ENCODE measurements around the gene TK1.
A peak's percentile ranks its signal among the peaks of the same experiment; 100 is the strongest.

Gene TK1

DNA sequence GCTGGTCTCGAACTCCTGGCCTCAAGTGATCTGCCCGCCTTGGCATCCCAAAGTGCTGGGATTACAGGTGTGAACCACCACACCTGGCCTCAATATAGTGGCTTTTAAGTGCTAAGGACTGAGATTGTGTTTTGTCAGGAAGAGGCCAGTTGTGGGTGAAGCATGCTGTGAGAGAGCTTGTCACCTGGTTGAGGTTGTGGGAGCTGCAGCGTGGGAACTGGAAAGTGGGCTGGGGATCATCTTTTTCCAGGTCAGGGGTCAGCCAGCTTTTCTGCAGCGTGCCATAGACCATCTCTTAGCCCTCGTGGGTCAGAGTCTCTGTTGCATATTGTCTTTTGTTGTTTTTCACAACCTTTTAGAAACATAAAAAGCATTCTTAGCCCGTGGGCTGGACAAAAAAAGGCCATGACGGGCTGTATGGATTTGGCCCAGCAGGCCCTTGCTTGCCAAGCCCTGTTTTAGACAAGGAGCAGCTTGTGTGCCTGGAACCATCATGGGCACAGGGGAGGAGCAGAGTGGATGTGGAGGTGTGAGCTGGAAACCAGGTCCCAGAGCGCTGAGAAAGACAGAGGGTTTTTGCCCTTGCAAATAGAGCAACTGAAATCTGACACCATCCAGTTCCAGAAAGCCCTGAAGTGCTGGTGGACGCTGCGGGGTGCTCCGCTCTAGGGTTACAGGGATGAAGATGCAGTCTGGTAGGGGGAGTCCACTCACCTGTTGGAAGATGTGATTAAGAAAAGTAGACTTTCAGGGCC, 32.7 kb upstream of the TK1 start:
- DNase-seq = no peak

DNA sequence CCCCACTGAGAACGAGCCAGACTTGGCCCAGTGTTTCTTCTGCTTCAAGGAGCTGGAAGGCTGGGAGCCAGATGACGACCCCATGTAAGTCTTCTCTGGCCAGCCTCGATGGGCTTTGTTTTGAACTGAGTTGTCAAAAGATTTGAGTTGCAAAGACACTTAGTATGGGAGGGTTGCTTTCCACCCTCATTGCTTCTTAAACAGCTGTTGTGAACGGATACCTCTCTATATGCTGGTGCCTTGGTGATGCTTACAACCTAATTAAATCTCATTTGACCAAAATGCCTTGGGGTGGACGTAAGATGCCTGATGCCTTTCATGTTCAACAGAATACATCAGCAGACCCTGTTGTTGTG, 27.8 kb upstream of the TK1 start:
- no peak for DNase-seq

DNA sequence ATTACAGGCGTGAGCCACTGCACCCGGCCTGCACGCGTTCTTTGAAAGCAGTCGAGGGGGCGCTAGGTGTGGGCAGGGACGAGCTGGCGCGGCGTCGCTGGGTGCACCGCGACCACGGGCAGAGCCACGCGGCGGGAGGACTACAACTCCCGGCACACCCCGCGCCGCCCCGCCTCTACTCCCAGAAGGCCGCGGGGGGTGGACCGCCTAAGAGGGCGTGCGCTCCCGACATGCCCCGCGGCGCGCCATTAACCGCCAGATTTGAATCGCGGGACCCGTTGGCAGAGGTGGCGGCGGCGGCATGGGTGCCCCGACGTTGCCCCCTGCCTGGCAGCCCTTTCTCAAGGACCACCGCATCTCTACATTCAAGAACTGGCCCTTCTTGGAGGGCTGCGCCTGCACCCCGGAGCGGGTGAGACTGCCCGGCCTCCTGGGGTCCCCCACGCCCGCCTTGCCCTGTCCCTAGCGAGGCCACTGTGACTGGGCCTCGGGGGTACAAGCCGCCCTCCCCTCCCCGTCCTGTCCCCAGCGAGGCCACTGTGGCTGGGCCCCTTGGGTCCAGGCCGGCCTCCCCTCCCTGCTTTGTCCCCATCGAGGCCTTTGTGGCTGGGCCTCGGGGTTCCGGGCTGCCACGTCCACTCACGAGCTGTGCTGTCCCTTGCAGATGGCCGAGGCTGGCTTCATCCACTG, 27.3 kb upstream of the TK1 start, which contains the start of gene BIRC5:
TSS of gene BIRC5 (plus strand) at position 238 of the 690 bp plus-strand sequence. CDS start at position 302, 64 bp downstream.
- DNase-seq = peak; percentile 88

DNA sequence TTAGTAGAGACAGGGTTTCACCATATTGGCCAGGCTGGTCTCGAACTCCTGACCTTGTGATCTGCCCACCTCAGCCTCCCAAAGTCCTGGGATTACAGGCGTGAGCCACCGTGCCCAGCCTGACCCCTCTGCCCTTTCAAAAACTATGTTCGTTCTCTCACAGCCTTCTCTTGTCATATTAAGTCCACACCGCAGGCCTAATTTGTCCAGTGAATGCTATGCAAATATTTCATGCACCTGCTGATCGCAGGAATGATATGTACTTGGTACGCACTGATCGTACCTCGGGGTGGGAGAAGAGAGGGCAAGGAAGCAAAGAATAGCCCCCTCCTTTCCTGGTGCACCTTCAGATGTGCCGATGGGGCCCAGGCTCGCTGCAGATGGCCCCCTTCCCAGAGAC, 24.2 kb upstream of the TK1 start:
- no peak for DNase-seq

DNA sequence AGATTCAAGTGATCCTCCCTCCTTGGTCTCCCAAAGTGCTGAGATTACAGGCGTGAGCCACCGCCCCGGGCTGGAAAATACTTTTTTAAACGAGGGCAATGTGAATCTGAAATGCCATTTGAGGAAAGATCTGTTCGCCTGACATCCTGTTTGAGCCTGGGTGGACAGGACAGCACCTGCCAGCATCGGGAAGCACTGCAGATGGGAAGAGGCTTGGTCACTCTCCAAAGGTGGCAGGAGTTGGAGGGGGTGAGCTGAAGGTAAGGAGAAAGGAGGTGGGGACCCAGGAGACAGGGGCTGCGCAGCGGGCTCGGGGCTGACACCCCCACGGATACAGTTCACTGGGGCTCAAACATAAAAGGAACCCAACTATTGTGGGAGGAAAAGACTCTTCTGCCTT, 23.3 kb upstream of the TK1 start:
- no peak for DNase-seq

DNA sequence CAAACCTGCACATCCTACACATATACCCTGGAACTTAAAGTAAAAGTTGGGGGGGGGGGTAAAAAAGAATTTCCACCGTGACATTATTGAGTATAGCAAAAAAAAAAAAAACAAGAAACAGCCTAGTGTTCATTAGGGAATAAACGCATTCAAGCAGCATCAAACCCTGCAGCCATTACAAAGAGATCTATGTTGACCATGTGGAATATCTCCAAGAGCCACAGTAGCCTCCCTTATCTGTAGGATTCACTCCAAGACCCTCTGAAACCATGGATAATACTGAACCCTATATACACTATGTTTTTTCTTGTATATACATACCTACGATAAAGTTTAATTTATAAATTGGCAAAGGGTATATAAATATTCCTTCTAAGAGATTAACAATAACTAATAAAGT, 21.6 kb upstream of the TK1 start:
- no peak for DNase-seq

DNA sequence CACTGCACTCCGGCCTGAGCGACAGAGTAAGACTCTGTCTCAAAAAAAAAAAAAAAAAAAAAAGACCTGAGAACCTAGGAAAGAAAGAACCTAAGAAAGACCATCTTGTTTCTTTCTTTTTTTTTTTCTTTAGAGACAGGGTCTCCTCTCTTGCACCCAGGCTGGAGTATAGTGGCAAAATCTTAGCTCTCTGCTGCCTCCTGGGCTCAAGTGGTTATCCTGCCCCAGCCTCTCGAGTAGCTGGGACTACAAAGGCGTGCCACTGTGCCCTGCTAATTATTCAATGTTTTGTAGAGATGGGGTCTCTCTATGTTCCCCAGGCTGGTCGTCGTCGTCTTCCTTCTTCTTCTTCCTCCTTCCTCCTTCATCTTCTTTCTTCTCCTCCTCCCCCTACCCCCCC, 19.4 kb upstream of the TK1 start:
- no peak for DNase-seq

DNA sequence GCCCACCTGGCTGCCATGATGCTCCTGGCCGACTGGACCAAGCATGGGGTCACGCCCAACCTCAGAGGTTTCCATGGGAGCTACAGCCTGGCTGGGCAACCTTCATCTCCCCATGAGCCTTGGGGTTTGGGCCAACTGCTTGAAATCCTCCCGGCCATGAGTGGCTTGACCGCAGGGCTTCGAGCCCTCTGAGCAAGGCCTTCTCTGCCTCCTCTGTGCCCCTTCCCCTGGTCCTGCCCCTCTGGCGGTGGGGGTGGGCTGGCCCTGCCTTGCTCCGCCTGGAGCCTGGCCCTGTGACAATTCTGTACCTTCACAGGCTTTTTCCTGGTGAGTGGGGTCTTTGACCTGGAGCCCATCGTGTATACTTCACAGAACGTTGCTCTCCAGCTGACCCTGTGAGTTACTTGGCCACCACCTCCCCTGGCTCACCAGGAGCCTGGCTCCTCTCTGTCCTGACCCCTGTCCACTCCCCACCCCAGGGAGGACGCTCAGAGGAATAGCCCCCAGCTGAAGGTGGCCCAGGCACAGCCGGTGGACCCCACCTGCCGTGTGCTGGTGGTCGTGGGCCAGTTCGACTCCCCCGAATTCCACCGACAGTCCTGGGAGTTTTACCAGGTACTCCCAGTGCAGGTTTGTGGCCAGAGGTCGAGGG, 18.4 kb upstream of the TK1 start:
- no peak for DNase-seq

DNA sequence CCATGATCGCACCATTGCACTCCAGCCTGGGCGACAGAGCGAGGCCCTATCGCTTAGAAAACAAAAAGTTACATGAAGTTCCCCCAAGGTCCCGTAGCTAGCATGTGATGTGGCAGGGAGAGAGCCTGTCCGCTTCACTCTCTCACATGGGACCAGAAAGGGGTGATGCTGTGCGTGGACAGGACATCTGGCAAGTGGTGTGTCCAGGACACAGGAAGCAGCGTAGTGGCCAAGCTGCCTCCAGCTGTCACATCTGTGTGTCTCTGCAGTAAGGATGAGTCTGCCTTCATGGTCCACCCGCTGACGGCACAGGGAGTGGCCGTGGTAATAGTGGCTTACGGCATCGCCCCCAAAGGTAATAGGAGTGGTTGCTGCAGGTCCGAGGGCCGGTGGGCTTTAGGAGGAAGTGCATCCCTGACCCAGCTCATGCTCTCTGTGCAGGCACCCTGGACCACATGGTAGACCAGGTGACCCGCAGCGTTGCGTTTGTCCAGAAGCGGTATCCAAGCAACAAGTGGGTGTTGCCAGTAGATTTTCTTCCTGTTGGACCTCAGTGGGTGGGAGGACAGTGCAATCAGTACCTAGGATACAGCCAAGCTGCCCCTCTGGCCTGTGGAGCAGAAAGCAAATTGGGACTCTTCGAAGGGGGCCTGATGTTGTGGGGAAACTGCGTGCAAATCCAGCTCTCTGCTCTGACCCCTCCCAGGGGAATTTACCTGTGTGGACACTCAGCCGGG, 17.7 kb upstream of the TK1 start:
- DNase-seq = no peak

DNA sequence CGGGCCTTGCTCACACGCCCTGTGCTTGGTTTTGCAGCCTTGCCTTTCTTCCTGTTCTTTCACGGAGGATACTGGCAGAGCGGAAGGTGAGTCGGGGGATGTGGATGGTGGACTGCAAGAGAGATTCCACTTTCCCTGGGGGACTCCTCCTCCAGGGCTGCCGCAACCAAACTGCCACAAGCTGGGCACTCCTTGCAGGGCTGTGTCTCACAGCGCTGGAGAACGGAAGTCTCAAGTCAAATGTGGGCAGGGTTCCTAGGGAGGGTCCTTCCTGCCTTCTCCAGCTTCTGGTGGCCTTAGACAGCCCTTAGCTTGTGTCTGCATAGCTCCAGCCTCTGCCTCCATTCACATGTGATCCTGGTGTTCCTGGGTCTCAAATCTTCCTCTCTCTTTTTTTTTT, 15.8 kb upstream of the TK1 start:
- DNase-seq = no peak

DNA sequence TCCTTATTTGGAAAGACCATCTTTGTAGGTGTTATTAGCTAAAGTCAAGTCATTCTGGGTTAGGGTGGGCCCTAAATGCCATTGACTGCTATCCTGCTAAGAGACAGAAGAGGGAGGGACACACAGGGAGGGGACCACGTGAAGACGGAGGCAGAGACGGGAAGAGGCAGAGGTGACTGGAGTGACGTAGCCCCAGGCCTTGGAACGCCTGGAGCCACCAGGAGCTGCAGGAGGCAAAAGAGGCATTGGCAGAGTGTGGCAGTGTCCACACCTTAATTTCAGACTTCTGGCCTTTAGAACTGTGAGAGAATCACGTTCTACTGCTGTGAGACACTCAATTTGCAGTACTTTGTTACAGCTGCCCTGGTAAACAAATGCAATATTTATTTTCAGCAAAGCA, 13.6 kb upstream of the TK1 start:
- no peak for DNase-seq

DNA sequence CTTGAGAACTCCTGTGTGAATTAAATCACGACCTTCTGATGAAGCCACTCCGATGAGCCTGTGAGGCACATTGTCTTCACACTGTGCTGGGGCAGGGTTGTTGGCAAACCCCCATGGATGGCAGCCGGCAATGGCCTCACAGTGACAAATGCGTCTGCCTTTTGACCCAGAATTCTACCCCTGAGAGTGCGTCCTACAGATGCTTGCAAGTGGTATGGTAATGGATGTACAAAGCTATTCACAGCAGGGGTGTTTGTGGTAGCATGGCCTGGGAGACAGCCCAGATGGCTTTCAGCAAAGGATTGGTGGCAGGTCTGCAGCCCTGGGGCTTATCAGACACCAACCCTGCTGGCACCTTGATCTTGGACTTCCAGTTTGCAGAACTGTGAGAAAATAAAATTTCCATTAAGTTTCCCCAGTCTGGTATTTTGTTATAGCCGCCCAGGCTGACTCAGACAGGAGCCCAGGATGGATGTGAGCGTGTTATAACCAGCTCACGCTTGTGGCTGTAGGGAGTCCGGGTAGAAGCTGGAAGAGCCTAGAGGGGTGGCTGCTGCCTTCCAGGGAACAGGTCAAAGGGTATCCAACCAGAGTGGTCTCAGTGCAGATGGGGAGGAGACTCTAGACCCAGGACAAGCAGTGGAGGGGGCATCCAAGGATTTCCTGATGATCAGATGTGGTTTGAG, 10.4 kb upstream of the TK1 start:
- no peak for DNase-seq

DNA sequence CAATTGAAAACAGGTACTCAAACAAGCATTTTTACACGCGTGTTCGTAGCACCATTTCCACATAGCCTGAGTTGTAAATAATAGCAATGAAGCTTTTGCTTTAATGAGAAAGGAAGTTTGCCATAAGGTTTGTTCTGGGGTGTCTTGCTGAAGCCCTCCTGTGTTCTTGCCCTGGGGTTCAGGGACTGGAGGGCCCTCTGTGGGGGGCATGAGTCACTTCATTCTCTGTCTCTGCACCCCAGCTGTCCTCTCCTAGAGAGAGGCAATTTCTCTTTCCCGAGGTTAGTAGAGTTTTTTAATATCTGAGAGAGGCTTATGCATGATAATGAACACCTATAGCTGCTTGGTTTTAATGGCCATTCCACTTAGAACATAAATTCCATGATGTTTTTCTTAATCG, 9.9 kb upstream of the TK1 start:
- DNase-seq = no peak

DNA sequence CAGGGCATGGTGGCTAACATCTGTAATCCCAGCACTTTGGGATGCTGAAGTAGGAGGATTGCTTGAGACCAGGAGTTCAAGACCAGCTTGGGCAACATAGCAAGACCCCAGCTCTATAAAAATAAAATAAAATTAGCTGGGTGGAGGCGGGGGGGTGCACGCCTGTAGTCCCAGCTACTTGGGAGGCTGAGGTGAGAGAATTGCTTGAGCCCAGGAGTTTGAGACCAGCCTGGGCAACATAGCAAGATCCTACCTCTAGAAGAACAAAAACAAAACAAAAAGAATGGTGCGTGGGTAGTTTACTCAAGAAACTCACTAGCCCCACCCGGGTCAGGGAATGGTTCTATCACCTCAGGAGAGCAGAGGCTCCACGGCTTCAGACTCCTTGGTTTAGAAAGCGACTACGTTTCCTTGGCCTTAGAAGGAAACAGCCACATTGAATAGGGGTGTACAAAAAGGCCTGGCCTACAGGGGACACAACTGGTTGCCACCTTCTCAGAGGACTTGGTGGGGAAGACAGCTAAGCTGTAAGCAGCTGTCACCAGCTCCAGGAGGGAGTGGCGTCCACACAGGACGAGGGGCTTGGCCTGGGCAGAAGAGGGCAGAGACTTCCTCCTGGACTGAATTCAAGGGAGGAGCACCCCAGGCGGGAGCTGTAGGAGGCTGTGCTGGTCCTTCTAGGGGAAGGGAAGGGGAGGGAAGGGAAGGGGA, 716 bp downstream of the TK1 start:
- DNase-seq = no peak

DNA sequence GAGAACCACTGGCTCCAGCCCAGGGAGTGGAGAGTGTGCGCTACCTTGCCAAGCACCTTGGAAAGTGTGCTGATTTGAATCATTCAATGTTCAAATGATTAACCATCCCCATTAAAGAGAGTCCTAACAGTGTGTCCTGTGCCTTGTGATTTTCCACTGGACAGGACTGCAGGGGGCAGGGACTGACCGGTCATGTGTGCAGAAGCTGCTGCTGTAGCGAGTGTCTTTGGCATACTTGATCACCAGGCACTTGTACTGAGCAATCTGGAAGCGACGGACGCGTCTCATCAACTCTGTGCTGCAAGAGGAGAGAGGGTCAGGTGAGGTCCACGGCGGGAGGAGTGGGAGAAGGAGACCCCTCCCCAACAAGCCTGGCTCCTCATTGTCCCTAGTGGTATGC, 2.0 kb downstream of the TK1 start:
- no peak for DNase-seq

DNA sequence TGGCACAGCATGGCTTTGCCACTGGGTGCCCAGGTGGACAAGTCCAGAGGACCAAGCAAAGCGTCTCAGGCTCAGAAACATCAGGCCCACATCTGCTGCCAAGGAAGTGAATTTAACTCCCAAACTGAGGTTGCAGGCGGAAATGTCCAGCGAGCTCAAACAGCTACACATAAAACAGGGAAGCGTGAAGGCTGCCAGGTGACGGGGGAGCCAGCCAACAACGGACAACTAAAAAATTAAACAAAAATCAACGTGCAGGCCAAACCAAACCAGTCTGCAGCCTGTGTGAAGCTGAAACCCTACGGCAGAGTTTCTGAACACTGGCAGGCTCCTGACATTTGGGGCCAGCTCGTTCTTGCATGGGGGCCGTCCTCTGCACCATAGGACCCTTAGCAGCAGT, 2.5 kb downstream of the TK1 start:
- no peak for DNase-seq

DNA sequence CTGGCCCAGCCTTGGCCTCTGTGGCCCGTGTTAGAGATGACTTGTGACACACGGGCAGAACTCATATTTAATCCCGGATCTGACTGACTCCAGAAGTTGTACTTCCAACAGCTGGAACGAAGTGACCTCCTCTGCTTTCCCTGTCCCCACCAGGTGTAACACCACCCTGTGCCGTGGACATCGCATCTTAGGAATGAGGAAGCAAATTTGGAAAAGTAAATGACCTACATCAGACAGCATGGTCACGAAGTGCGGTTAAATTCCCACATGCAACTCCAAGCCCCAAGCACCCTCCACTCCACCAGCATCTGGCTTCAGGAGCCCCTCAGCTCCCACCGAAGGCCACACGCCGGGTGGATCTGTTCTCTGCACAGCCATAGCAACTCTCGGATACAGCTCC, 2.9 kb downstream of the TK1 start:
- DNase-seq = no peak

DNA sequence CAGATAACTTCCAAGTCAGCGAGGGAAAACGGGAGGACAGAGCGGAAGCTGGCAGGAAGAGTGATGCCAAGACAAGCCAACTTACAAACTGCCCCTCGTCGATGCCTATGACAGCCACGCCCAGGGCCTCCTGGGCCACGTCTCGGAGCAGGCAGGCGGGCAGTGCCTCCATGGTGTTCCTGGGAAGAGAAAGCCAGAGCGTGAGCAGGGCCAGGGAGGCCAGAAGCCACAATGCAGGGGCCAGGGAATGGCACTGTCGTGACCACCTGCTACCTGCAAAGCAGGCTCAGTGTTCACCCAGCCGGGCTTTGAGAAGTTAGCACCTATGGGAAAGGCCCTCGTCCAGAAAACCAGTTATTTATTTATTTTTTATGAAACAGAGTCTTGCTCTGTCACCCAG, 4.3 kb downstream of the TK1 start:
- no peak for DNase-seq

DNA sequence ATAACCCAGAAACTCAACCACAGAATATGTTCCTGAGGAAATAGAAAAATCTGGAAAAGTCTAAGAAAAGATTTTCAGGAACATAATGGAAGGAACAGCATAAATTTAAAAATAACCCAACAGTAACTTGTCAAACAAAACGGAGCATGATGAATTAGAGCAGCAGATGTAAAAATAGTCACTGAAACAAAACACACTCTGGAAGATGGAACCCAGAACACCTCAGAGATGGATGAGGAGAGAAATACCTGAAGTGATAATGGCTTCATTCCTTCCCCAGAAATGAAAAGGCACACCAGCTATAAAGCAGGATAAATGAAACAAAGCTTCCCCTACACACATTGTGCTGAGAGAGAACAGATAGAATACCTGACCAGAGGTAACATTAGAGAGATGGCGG, 6.3 kb downstream of the TK1 start:
- no peak for DNase-seq

DNA sequence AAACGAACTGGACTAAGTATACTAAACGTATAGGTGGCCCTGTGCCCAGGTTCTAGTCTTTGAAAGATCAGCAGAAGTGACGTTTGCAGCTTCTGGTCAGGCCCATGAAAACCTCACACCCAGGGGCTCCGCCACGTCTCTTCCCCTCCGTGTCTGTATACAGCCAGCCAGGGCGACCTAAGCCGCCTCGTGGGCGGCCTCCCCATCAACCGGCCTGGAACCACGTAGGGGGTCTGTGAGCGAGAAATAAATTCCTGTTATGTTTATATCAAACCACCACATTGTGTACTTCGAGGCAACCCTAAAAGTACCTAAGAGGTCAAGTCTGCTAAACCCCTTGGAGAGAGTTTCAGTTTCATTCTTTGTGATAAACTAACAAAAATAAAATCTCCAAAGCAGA, 6.8 kb downstream of the TK1 start:
- DNase-seq = no peak

DNA sequence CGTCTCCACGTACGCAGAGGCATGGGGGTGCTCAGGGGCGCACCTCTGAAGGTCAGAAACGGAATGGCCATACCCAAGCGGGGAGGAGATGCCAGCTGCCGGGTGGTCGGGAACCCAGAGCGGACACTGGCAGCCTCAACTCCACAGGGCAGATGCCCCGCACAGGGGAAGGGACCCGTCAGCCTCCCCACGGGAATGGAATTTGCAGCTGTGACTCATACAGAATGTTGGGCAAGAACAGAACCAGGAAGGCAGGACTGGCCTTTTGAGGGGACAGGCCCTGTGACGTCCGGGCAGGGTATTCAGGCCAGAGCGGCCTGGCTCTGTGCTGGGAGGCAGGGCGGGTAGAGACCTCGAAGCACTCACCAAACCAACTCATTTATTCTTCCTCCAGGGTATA, 7.5 kb downstream of the TK1 start:
- no peak for DNase-seq

DNA sequence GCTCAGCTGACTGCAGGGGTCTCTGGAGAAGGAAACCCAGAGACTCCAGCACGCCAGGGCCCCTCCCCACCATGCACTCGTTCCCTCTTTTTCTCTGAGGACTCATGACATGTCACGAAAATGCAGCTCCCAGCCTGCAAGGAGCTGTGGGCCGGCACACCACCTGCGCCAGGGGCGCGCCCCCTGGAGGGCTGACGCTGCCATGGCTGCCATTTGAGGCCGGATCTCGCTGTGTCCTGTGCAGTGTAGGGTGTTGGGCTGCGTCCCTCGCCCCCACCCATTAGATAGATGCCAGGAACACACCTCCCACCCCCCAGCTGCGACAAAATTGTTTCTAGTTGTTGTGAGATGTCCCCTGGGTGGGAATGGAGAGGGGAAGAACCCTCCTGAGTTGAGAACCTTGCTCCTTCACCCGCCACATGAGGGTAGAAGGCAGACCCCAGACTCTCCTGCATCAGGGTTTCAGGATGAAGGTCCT, 10.3 kb downstream of the TK1 start:
- peak; percentile 57 for DNase-seq

Data from stimulated activated naive CD4-positive, alpha-beta T cell treated with Interleukin-2 at 50 U/mL for 16 hours (primary cell).